Measurements from ENCODE around the gene RPIA. TPM values are rescaled to one million over a fixed set of nuclear protein-coding genes. Genes with fewer than 3 reads are reported as not detected.

The RPIA gene
- polyA plus RNA-seq, 1 donor: 22.6 TPM

- no peak for DNase-seq (ENCODE audit: low read depth)
These were observed 7.0 kb upstream of the RPIA start for GRCh38 chr2:88684519-88684918.

- DNase-seq (ENCODE audit: low read depth): no peak
These were observed 5.2 kb upstream of the RPIA start for GRCh38 chr2:88686320-88686719.

GRCh38 chr2:88687384-88687783 is 4.1 kb upstream of the RPIA start:
- DNase-seq (ENCODE audit: low read depth): no peak

- DNase-seq (ENCODE audit: low read depth): no peak
These were observed 708 bp upstream of the RPIA start for GRCh38 chr2:88690591-88691338.

GRCh38 chr2:88692187-88692586 is 714 bp downstream of the RPIA start:
- DNase-seq (ENCODE audit: low read depth): no peak

GRCh38 chr2:88693911-88694414 is 2.5 kb downstream of the RPIA start:
- DNase-seq (ENCODE audit: low read depth): no peak

GRCh38 chr2:88696611-88697010 is 5.1 kb downstream of the RPIA start:
- no peak for DNase-seq (ENCODE audit: low read depth)

GRCh38 chr2:88697370-88698026 is 6.0 kb downstream of the RPIA start:
- DNase-seq (ENCODE audit: low read depth): no peak

GRCh38 chr2:88698027-88698413 is 6.5 kb downstream of the RPIA start:
- no peak for DNase-seq (ENCODE audit: low read depth)

GRCh38 chr2:88698498-88699233 is 7.2 kb downstream of the RPIA start:
- no peak for DNase-seq (ENCODE audit: low read depth)

GRCh38 chr2:88707003-88707402 is 15.5 kb downstream of the RPIA start:
- DNase-seq (ENCODE audit: low read depth): no peak

- DNase-seq (ENCODE audit: low read depth): peak; percentile 66
These were observed 17.7 kb downstream of the RPIA start for GRCh38 chr2:88709181-88709631.

- no peak for DNase-seq (ENCODE audit: low read depth)
These were observed 19.8 kb downstream of the RPIA start for GRCh38 chr2:88711289-88711688.

GRCh38 chr2:88711897-88712296 is 20.4 kb downstream of the RPIA start:
- DNase-seq (ENCODE audit: low read depth): no peak

GRCh38 chr2:88713408-88713807 is 21.9 kb downstream of the RPIA start:
- no peak for DNase-seq (ENCODE audit: low read depth)

- no peak for DNase-seq (ENCODE audit: low read depth)
These were observed 23.2 kb downstream of the RPIA start for GRCh38 chr2:88714667-88715066.

GRCh38 chr2:88720399-88720798 is 28.9 kb downstream of the RPIA start:
- no peak for DNase-seq (ENCODE audit: low read depth)

- DNase-seq (ENCODE audit: low read depth): no peak
These were observed 29.8 kb downstream of the RPIA start for GRCh38 chr2:88721268-88721667.

GRCh38 chr2:88724643-88725332 is 33.3 kb downstream of the RPIA start:
- DNase-seq (ENCODE audit: low read depth): no peak

- DNase-seq (ENCODE audit: low read depth): no peak
These were observed 37.7 kb downstream of the RPIA start for GRCh38 chr2:88729061-88729745.
